ENCODE measurements around the gene DLST.

- TF ChIP-seq, protein P1, sequence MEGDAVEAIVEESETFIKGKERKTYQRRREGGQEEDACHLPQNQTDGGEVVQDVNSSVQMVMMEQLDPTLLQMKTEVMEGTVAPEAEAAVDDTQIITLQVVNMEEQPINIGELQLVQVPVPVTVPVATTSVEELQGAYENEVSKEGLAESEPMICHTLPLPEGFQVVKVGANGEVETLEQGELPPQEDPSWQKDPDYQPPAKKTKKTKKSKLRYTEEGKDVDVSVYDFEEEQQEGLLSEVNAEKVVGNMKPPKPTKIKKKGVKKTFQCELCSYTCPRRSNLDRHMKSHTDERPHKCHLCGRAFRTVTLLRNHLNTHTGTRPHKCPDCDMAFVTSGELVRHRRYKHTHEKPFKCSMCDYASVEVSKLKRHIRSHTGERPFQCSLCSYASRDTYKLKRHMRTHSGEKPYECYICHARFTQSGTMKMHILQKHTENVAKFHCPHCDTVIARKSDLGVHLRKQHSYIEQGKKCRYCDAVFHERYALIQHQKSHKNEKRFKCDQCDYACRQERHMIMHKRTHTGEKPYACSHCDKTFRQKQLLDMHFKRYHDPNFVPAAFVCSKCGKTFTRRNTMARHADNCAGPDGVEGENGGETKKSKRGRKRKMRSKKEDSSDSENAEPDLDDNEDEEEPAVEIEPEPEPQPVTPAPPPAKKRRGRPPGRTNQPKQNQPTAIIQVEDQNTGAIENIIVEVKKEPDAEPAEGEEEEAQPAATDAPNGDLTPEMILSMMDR (IDR thresholded peaks at IDR 0.05): no peak
- TF ChIP-seq POLR2A (IDR thresholded peaks at IDR 0.05): no peak
- no peak for TF ChIP-seq EP300 (IDR thresholded peaks at IDR 0.05)
These were observed 28.7 kb upstream of the DLST start for GRCh38 chr14:74852922-74853530.
